Mesenchymal stem cell (in vitro differentiated cells and primary cell): Measurements from ENCODE around the gene MFNG.

Experiments
- DNase-seq: peaks from one replicate; pipeline ENCODE4 v3.0.0-alpha.2; 2013
- H2AFZ ChIP-seq: one replicate; pipeline ENCODE4 v1.6.1; 2013; ENCODE audit warnings: low read depth, mild to moderate bottlenecking, control low read depth, inconsistent platforms, low read length, moderate library complexity
- H2AK5ac ChIP-seq: 2 replicates; pipeline ENCODE4 v1.6.1; 2013; ENCODE audit warnings: low read length, moderate library complexity, mild to moderate bottlenecking, inconsistent platforms; ENCODE audit not compliant: severe bottlenecking
- H2BK120ac ChIP-seq: one replicate; pipeline ENCODE4 v1.6.1; 2013; ENCODE audit warnings: low read depth, mild to moderate bottlenecking, inconsistent platforms, low read length, moderate library complexity
- H2BK12ac ChIP-seq, 2 experiments: one replicate each; pipeline ENCODE4 v1.6.1; 2013; ENCODE audit warnings: inconsistent platforms in 2 of 2, low read length in 2 of 2, mild to moderate bottlenecking in 2 of 2, moderate library complexity in 2 of 2, control low read depth in 1 of 2
- H2BK15ac ChIP-seq: one replicate; pipeline ENCODE4 v1.6.1; 2013; ENCODE audit warnings: mild to moderate bottlenecking, low read depth, inconsistent platforms; ENCODE audit not compliant: poor library complexity, severe bottlenecking
- H2BK5ac ChIP-seq: 2 replicates; pipeline ENCODE4 v1.6.1; 2013; ENCODE audit warnings: low read depth, mild to moderate bottlenecking, low read length, control low read depth, inconsistent platforms; ENCODE audit not compliant: poor library complexity, severe bottlenecking
- H3K14ac ChIP-seq, 2 experiments: one replicate each; pipeline ENCODE4 v1.6.1; 2013; ENCODE audit warnings: inconsistent platforms in 2 of 2, low read length in 2 of 2, control low read depth in 1 of 2, mild to moderate bottlenecking in 1 of 2, moderate library complexity in 1 of 2
- H3K18ac ChIP-seq, 2 experiments: one replicate each; pipeline ENCODE4 v1.6.1; 2013; ENCODE audit warnings: inconsistent platforms in 2 of 2, low read length in 2 of 2, control low read depth in 1 of 2, low read depth in 1 of 2, mild to moderate bottlenecking in 1 of 2
- H3K23ac ChIP-seq, 2 experiments: one replicate each; pipeline ENCODE4 v1.6.1; 2013; ENCODE audit warnings: inconsistent platforms in 2 of 2, low read length in 2 of 2, mild to moderate bottlenecking in 2 of 2, moderate library complexity in 2 of 2, control low read depth in 1 of 2
- H3K27ac ChIP-seq: 2 replicates; pipeline ENCODE4 v1.5.1; 2013; ENCODE audit warnings: mild to moderate bottlenecking, moderate library complexity, low read length, control low read depth, inconsistent platforms; ENCODE audit not compliant: poor library complexity, severe bottlenecking
- H3K27me3 ChIP-seq, 2 experiments: 2 replicates each; pipeline versions ENCODE4 v1.6.1 to v1.7.0; 2013; ENCODE audit warnings: low read length in 2 of 2, mild to moderate bottlenecking in 2 of 2, moderate library complexity in 2 of 2, control low read depth in 1 of 2, inconsistent platforms in 1 of 2; ENCODE audit not compliant: control insufficient read depth in 1 of 2, insufficient read depth in 1 of 2
- H3K36me3 ChIP-seq, 2 experiments: 2 replicates each; pipeline versions ENCODE4 v1.6.1 to v1.7.0; 2013; ENCODE audit warnings: low read length in 2 of 2, control low read depth in 1 of 2, inconsistent platforms in 1 of 2, low read depth in 1 of 2, mild to moderate bottlenecking in 1 of 2; ENCODE audit not compliant: insufficient read depth in 2 of 2, control insufficient read depth in 1 of 2
- H3K4ac ChIP-seq, 2 experiments: one replicate each; pipeline ENCODE4 v1.6.1; 2013; ENCODE audit warnings: inconsistent platforms in 2 of 2, low read length in 2 of 2, mild to moderate bottlenecking in 2 of 2, moderate library complexity in 2 of 2, control low read depth in 1 of 2, low read depth in 1 of 2
- H3K4me1 ChIP-seq: 2 replicates; pipeline ENCODE4 v1.6.1; 2013; ENCODE audit warnings: low read depth, low read length, control low read depth; ENCODE audit not compliant: control insufficient read depth, insufficient read depth
- H3K4me2 ChIP-seq: 2 replicates; pipeline ENCODE4 v1.6.1; 2013; ENCODE audit warnings: low read length, mild to moderate bottlenecking, inconsistent platforms; ENCODE audit not compliant: poor library complexity, severe bottlenecking
- H3K4me3 ChIP-seq, 2 experiments: 2 replicates each; pipeline versions ENCODE4 v1.5.1 to v1.7.0; 2013; ENCODE audit warnings: low read length in 2 of 2, mild to moderate bottlenecking in 2 of 2, control low read depth in 1 of 2, low read depth in 1 of 2; ENCODE audit not compliant: insufficient read depth in 1 of 2
- H3K79me1 ChIP-seq: replicated peaks from 2 replicates; pipeline ENCODE4 v1.6.1; 2013; ENCODE audit warnings: mild to moderate bottlenecking, control low read depth, low read length, inconsistent platforms; ENCODE audit not compliant: poor library complexity, severe bottlenecking
- H3K9ac ChIP-seq: 2 replicates; pipeline ENCODE4 v1.7.0; 2013; ENCODE audit warnings: mild to moderate bottlenecking, low read length, moderate library complexity
- H3K9me3 ChIP-seq: 2 replicates; pipeline ENCODE4 v1.7.0; 2013; ENCODE audit warnings: mild to moderate bottlenecking, low read length; ENCODE audit not compliant: control insufficient read depth
- H4K8ac ChIP-seq: one replicate; pipeline ENCODE4 v1.6.1; 2013; ENCODE audit warnings: inconsistent platforms, mild to moderate bottlenecking, low read length, moderate library complexity
- H4K91ac ChIP-seq: one replicate; pipeline ENCODE4 v1.6.1; 2013; ENCODE audit warnings: mild to moderate bottlenecking, low read length, inconsistent platforms
- WGBS: methylation state at CpG from one replicate; pipeline ENCODE4 v1.1.7; 2013; ENCODE audit warnings: mixed read lengths; 5-methylcytosine and 5-hydroxymethylcytosine counted together

Gene MFNG

DNA sequence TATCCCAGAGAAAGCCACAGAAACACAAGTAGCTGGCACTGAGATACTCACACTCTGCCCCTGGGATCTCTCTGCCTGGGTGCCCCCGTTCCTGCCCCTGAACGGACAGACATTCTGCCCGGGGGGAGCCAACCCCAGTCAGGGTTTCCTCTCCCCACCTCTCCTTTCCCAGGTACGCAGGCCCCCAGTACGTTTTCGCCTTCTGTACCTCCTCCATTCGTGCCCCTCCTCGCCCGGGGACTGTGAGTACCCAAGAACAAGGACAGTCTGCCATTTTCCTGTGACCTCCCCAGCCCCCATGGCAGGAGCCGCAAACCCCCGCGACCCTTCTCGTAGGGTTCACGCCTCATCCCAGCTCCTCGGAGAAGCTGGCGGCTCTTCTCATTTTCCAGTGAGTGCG lies 29.8 kb downstream of the MFNG start:
- peak overlapping the region; percentile 97 to 99 for H2BK12ac ChIP-seq
- H2BK15ac ChIP-seq = peak overlapping the region; percentile 88
- H3K27ac ChIP-seq = peak overlapping the region; percentile 96
- no peak overlapping the region for H3K9ac ChIP-seq
- peak overlapping the region; percentile 88 for H2BK120ac ChIP-seq
- H3K4me2 ChIP-seq = no peak overlapping the region
- H3K79me1 ChIP-seq = no peaks in the 10 kb centered on the region
- H2AK5ac ChIP-seq = peak overlapping the region; percentile 97
- no peak overlapping the region for H3K14ac ChIP-seq
- peak overlapping the region; percentile 57 to 72 for H3K4ac ChIP-seq
- no peak overlapping the region for H3K4me3 ChIP-seq
- peaks cover 27% of the 10 kb centered on the region for H3K4me1 ChIP-seq
- no peak for DNase-seq
- peak overlapping the region; percentile 90 to 99 for H3K18ac ChIP-seq
- H3K23ac ChIP-seq = no peak overlapping the region
- peak overlapping the region; percentile 45 for H4K8ac ChIP-seq
- WGBS = 90% methylated on average over 17 of the region's 17 CpGs
- H3K27me3 ChIP-seq = peaks cover 0 to 62% of the 10 kb centered on the region in 2 experiments
- no peaks in the 10 kb centered on the region for H3K9me3 ChIP-seq
- no peaks in the 10 kb centered on the region for H3K36me3 ChIP-seq
- H2BK5ac ChIP-seq = peak overlapping the region; percentile 89
- H4K91ac ChIP-seq = peak overlapping the region; percentile 96
- no peak overlapping the region for H2AFZ ChIP-seq

GRCh38 chr22:37455896-37456295 lies 30.3 kb downstream of the MFNG start:
- H3K36me3 ChIP-seq = no peaks in the 10 kb centered on the region
- H3K14ac ChIP-seq = peak overlapping the region in 1 of 2 experiments; percentile 93
- peak overlapping the region; percentile 96 for H4K91ac ChIP-seq
- peak overlapping the region; percentile 24 for H3K4me2 ChIP-seq
- no peak overlapping the region for H3K9ac ChIP-seq
- peak overlapping the region; percentile 88 for H2BK120ac ChIP-seq
- DNase-seq = peak; percentile 56
- peak overlapping the region; percentile 96 for H3K27ac ChIP-seq
- H3K4me3 ChIP-seq = no peak overlapping the region
- H3K27me3 ChIP-seq = peaks cover 0 to 66% of the 10 kb centered on the region in 2 experiments
- H2BK12ac ChIP-seq = peak overlapping the region; percentile 97 to 99
- H3K4me1 ChIP-seq = peaks cover 27% of the 10 kb centered on the region
- no peak overlapping the region for H2AFZ ChIP-seq
- H3K23ac ChIP-seq = peak overlapping the region in 1 of 2 experiments; percentile 6
- peak overlapping the region; percentile 90 to 99 for H3K18ac ChIP-seq
- peak overlapping the region; percentile 73 for H4K8ac ChIP-seq
- peak overlapping the region; percentile 97 for H2AK5ac ChIP-seq
- no peaks in the 10 kb centered on the region for H3K79me1 ChIP-seq
- H3K9me3 ChIP-seq = no peaks in the 10 kb centered on the region
- WGBS = 79% methylated on average over 13 of the region's 14 CpGs
- peak overlapping the region; percentile 89 for H2BK5ac ChIP-seq
- H3K4ac ChIP-seq = peak overlapping the region; percentile 72 to 80
- H2BK15ac ChIP-seq = peak overlapping the region; percentile 12

- Histone ChIP-seq H3K23ac (peak overlapping the region in 1 of 2 experiments; percentile 77), H3K14ac (peak overlapping the region in 1 of 2 experiments; percentile 74), H3K4me1 (peaks cover 27% of the 10 kb centered on the region), H2BK15ac (no peak overlapping the region), H3K79me1 (no peaks in the 10 kb centered on the region), H4K91ac (peak overlapping the region; percentile 45), H2BK5ac (peak overlapping the region; percentile 71), H3K36me3 (no peaks in the 10 kb centered on the region), H3K18ac (peak overlapping the region; percentile 25 to 99), H2AK5ac (peak overlapping the region; percentile 31), H3K4ac (peak overlapping the region; percentile 27 to 98), H3K27me3 (peaks cover 0 to 68% of the 10 kb centered on the region in 2 experiments), H2AFZ (no peak overlapping the region), H2BK120ac (peak overlapping the region; percentile 22), H3K9me3 (no peaks in the 10 kb centered on the region), H3K9ac (no peak overlapping the region), H3K27ac (peak overlapping the region; percentile 96), H3K4me2 (peak overlapping the region; percentile 53), H2BK12ac (peak overlapping the region; percentile 97 to 98), H3K4me3 (no peak overlapping the region), H4K8ac (peak overlapping the region; percentile 4)
- 6% methylated on average over 19 of the region's 21 CpGs for WGBS
- peak; percentile 96 for DNase-seq
Measured at GRCh38 chr22:37454857-37455686, 31.1 kb downstream of the MFNG start.

GRCh38 chr22:37453696-37454095 lies 32.5 kb downstream of the MFNG start:
- H3K9me3 ChIP-seq = no peaks in the 10 kb centered on the region
- H3K36me3 ChIP-seq = no peaks in the 10 kb centered on the region
- 98% methylated on average over 7 of the region's 7 CpGs for WGBS
- no peaks in the 10 kb centered on the region for H3K79me1 ChIP-seq
- no peak overlapping the region for H3K9ac ChIP-seq
- H2AK5ac ChIP-seq = peak overlapping the region; percentile 85
- peaks cover 39% of the 10 kb centered on the region for H3K4me1 ChIP-seq
- no peak overlapping the region for H3K27ac ChIP-seq
- H3K4me2 ChIP-seq = no peak overlapping the region
- peak overlapping the region; percentile 75 for H2BK120ac ChIP-seq
- no peak overlapping the region for H3K4me3 ChIP-seq
- H3K18ac ChIP-seq = peak overlapping the region; percentile 68 to 92
- H3K4ac ChIP-seq = peak overlapping the region; percentile 85 to 93
- H2BK5ac ChIP-seq = no peak overlapping the region
- peaks cover 0 to 74% of the 10 kb centered on the region in 2 experiments for H3K27me3 ChIP-seq
- H4K8ac ChIP-seq = no peak overlapping the region
- no peak overlapping the region for H3K14ac ChIP-seq
- no peak overlapping the region for H2AFZ ChIP-seq
- peak overlapping the region; percentile 30 for H4K91ac ChIP-seq
- DNase-seq = no peak
- H2BK12ac ChIP-seq = peak overlapping the region; percentile 46 to 88
- H2BK15ac ChIP-seq = peak overlapping the region; percentile 39
- no peak overlapping the region for H3K23ac ChIP-seq
